HepG2 (cell line): ENCODE measurements around the gene DUOXA1. TPM values are rescaled to one million over a fixed set of nuclear protein-coding genes. Genes with fewer than 3 reads are reported as not detected.

Experiments
- polyA plus RNA-seq, 8 experiments: library from polyadenylated mRNA; depleted of rRNA in 3 of 8; stranded (reverse) in 7 of 8; unstranded in 1 of 8; fragments of >200 nt; fragmentation: Illumina TruSeq in 4 of 8; extraction: Trizol in 4 of 8; gene quantifications; 2 replicates each; pipeline versions ENCODE4 v1.2.1 to v1.2.3, GENCODE V29; 2011 to 2016; ENCODE audit warnings: low read depth in 4 of 8, missing spikeins in 1 of 8, mixed read lengths in 1 of 8; ENCODE audit not compliant: insufficient read depth in 1 of 8
- total RNA-seq, 5 experiments: library from RNA; depleted of rRNA; stranded (reverse); fragments of >200 nt; fragmentation: Illumina TruSeq; extraction: Trizol; gene quantifications; 2 replicates each; pipeline ENCODE4 v1.2.3, GENCODE V29; 2016; ENCODE audit warnings: low read depth in 1 of 5

The DUOXA1 gene
- total and polyA plus RNA-seq, 2 of the 13 experiments (the other 11 are each of a cell fraction or from before 2014, with no cell fraction given) = not detected

Other genes with a start within 250 kb of the DUOXA1 start
- gene TERB2, start 173.2 kb downstream of the DUOXA1 start, total RNA-seq (2016; rRNA removed; fragmentation: Illumina TruSeq; extraction: Trizol) = not detected in 2 replicates
- gene TERB2, start 173.2 kb downstream of the DUOXA1 start, polyA plus RNA-seq (2011; rRNA removed) = not detected in 2 replicates
- 59.1 and 104 TPM in 2 replicates for gene SORD, start 106.7 kb downstream of the DUOXA1 start, total RNA-seq (2016; rRNA removed; fragmentation: Illumina TruSeq; extraction: Trizol)
- 73.1 and 95.3 TPM in 2 replicates for gene SORD, start 106.7 kb downstream of the DUOXA1 start, polyA plus RNA-seq (2011; rRNA removed)
- not detected in 2 replicates for gene DUOX2, start 15.7 kb downstream of the DUOXA1 start, total RNA-seq (2016; rRNA removed; fragmentation: Illumina TruSeq; extraction: Trizol)
- gene DUOX2, start 15.7 kb downstream of the DUOXA1 start, polyA plus RNA-seq (2011; rRNA removed) = 0.08 and 0.27 TPM in 2 replicates
- not detected in 2 replicates for gene DUOXA2, start 15.6 kb downstream of the DUOXA1 start, total RNA-seq (2016; rRNA removed; fragmentation: Illumina TruSeq; extraction: Trizol)
- 0.32 and 0.61 TPM in 2 replicates for gene DUOXA2, start 15.6 kb downstream of the DUOXA1 start, polyA plus RNA-seq (2011; rRNA removed)
- not detected in 2 replicates for gene DUOX1, start 115 bp upstream of the DUOXA1 start, total RNA-seq (2016; rRNA removed; fragmentation: Illumina TruSeq; extraction: Trizol)
- 0.03 TPM in 1 of 2 replicates, not detected in the other for gene DUOX1, start 115 bp upstream of the DUOXA1 start, polyA plus RNA-seq (2011; rRNA removed)
- gene SHF, start 58.1 kb upstream of the DUOXA1 start, total RNA-seq (2016; rRNA removed; fragmentation: Illumina TruSeq; extraction: Trizol) = 16.8 and 25.5 TPM in 2 replicates
- 20.9 and 21.4 TPM in 2 replicates for gene SHF, start 58.1 kb upstream of the DUOXA1 start, polyA plus RNA-seq (2011; rRNA removed)
- 0.08 and 0.11 TPM in 2 replicates for gene SLC28A2, start 122.4 kb upstream of the DUOXA1 start, total RNA-seq (2016; rRNA removed; fragmentation: Illumina TruSeq; extraction: Trizol)
- 0.01 TPM in 1 of 2 replicates, not detected in the other for gene SLC28A2, start 122.4 kb upstream of the DUOXA1 start, polyA plus RNA-seq (2011; rRNA removed)
- 1.5 and 2.1 TPM in 2 replicates for gene GATM, start 248.7 kb upstream of the DUOXA1 start, total RNA-seq (2016; rRNA removed; fragmentation: Illumina TruSeq; extraction: Trizol)
- gene GATM, start 248.7 kb upstream of the DUOXA1 start, polyA plus RNA-seq (2011; rRNA removed) = 13.9 and 16.8 TPM in 2 replicates